Trophoblast cell (in vitro differentiated cells and primary cell): ENCODE results near the gene POU3F1.

Source experiments
- DNase-seq, 2 donors: peaks; one replicate each; pipeline ENCODE4 v3.0.0-alpha.2; 2016
- H2AFZ ChIP-seq: 2 replicates; pipeline ENCODE4 v1.6.1; 2013; ENCODE audit warnings: low read length, moderate library complexity, mild to moderate bottlenecking; ENCODE audit not compliant: insufficient read depth, poor library complexity
- H2AK5ac ChIP-seq: 2 replicates; pipeline ENCODE4 v1.6.1; 2013; ENCODE audit warnings: mild to moderate bottlenecking, low read length
- H2BK120ac ChIP-seq: 2 replicates; pipeline ENCODE4 v1.6.1; 2013; ENCODE audit warnings: low read length, mild to moderate bottlenecking, moderate library complexity; ENCODE audit not compliant: insufficient read depth, poor library complexity
- H2BK12ac ChIP-seq: 2 replicates; pipeline ENCODE4 v1.6.1; 2013; ENCODE audit warnings: mild to moderate bottlenecking, low read length, moderate library complexity
- H2BK5ac ChIP-seq: 2 replicates; pipeline ENCODE4 v1.6.1; 2013; ENCODE audit warnings: low read length, low read depth, moderate library complexity, mild to moderate bottlenecking; ENCODE audit not compliant: poor library complexity
- H3K14ac ChIP-seq: 2 replicates; pipeline ENCODE4 v1.6.1; 2013; ENCODE audit warnings: mild to moderate bottlenecking, low read length
- H3K18ac ChIP-seq: 2 replicates; pipeline ENCODE4 v1.6.1; 2013; ENCODE audit warnings: mild to moderate bottlenecking, low read length
- H3K23ac ChIP-seq: 2 replicates; pipeline ENCODE4 v1.6.1; 2013; ENCODE audit warnings: low read length
- H3K27ac ChIP-seq: 2 replicates; pipeline ENCODE4 v1.5.1; 2013; ENCODE audit warnings: low read depth, mild to moderate bottlenecking, inconsistent platforms, low read length, moderate library complexity
- H3K27me3 ChIP-seq: 2 replicates; pipeline ENCODE4 v1.6.1; 2013; ENCODE audit warnings: inconsistent platforms, mild to moderate bottlenecking, low read length, moderate library complexity; ENCODE audit not compliant: insufficient read depth
- H3K36me3 ChIP-seq, 2 experiments: 1 replicate in 1 of 2; 2 replicates in 1 of 2; pipeline ENCODE4 v1.6.1; 2013; ENCODE audit warnings: low read length in 2 of 2, mild to moderate bottlenecking in 2 of 2, moderate library complexity in 1 of 2; ENCODE audit not compliant: insufficient read depth in 2 of 2, control insufficient read depth in 1 of 2
- H3K4ac ChIP-seq: 2 replicates; pipeline ENCODE4 v1.6.1; 2013; ENCODE audit warnings: low read depth, mild to moderate bottlenecking, low read length, moderate library complexity
- H3K4me1 ChIP-seq, 2 experiments: 1 replicate in 1 of 2; 2 replicates in 1 of 2; pipeline ENCODE4 v1.6.1; 2013; ENCODE audit warnings: low read length in 2 of 2, mild to moderate bottlenecking in 2 of 2, moderate library complexity in 1 of 2; ENCODE audit not compliant: insufficient read depth in 2 of 2, control insufficient read depth in 1 of 2
- H3K4me2 ChIP-seq: 2 replicates; pipeline ENCODE4 v1.6.1; 2013; ENCODE audit warnings: inconsistent platforms, mild to moderate bottlenecking, low read length, moderate library complexity
- H3K4me3 ChIP-seq: 2 replicates; pipeline ENCODE4 v1.5.1; 2013; ENCODE audit warnings: mild to moderate bottlenecking, low read depth, low read length, inconsistent platforms
- H3K79me1 ChIP-seq: one replicate; pipeline ENCODE4 v1.6.1; 2013; ENCODE audit warnings: low read length
- H3K79me2 ChIP-seq: 2 replicates; pipeline ENCODE4 v1.6.1; 2013; ENCODE audit warnings: low read length, mild to moderate bottlenecking; ENCODE audit not compliant: control insufficient read depth, insufficient read depth, poor library complexity
- H3K9ac ChIP-seq: 2 replicates; pipeline ENCODE4 v1.6.1; 2013; ENCODE audit warnings: mild to moderate bottlenecking, low read length
- H3K9me3 ChIP-seq: 2 replicates; pipeline ENCODE4 v1.6.1; 2013; ENCODE audit warnings: low read depth, mild to moderate bottlenecking, control low read depth, inconsistent platforms, low read length; ENCODE audit not compliant: insufficient read depth
- H4K12ac ChIP-seq: 2 replicates; pipeline ENCODE4 v1.6.1; 2013; ENCODE audit warnings: low read depth, mild to moderate bottlenecking, low read length, moderate library complexity
- H4K8ac ChIP-seq: 2 replicates; pipeline ENCODE4 v1.6.1; 2013; ENCODE audit warnings: low read depth, mild to moderate bottlenecking, low read length, moderate library complexity
- H4K91ac ChIP-seq: one replicate; pipeline ENCODE4 v1.6.1; 2013; ENCODE audit warnings: low read depth, mild to moderate bottlenecking, low read length, moderate library complexity
- WGBS: extraction: QIAGEN DNeasy Blood & Tissue Kit; methylation state at CpG from one replicate; pipeline ENCODE4 v1.1.7; 2013; ENCODE audit warnings: missing lambda C conversion rate; ENCODE audit not compliant: insufficient read length, insufficient coverage; ENCODE audit errors: extremely low coverage; 5-methylcytosine and 5-hydroxymethylcytosine counted together

The POU3F1 gene

DNA sequence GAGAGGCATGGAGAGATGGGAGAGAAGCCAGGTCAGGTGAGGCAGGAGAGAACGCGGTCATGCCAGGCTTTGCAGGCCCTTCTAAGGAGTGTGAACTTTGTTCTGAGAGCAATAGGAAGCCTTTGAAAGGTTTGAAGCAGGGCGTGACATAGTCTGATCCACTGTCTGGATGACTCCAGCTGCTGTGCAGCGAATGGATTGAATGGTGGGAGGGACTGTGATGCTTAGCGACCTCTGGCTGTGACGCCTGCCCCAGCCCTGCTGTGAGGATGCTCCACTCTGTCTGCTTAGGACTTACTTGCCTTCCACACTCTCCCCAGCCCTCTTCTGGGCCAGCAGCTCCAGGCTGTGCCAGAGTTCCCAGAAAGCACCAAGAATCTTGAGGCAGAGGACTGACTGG is 41.8 kb upstream of the POU3F1 start:
- no peak overlapping the region for H2BK5ac ChIP-seq
- no peaks in the 10 kb centered on the region for H3K9me3 ChIP-seq
- no peaks in the 10 kb centered on the region for H3K79me2 ChIP-seq
- DNase-seq: no peak
- H3K18ac ChIP-seq: no peak overlapping the region
- no peak overlapping the region for H4K8ac ChIP-seq
- H3K23ac ChIP-seq: no peak overlapping the region
- no peak overlapping the region for H3K14ac ChIP-seq
- H3K4ac ChIP-seq: no peak overlapping the region
- no peaks in the 10 kb centered on the region for H3K4me1 ChIP-seq
- H2AFZ ChIP-seq: no peak overlapping the region
- no peak overlapping the region for H4K12ac ChIP-seq
- H3K4me2 ChIP-seq: no peak overlapping the region
- H2AK5ac ChIP-seq: no peak overlapping the region
- H2BK120ac ChIP-seq: no peak overlapping the region
- no peak overlapping the region for H3K9ac ChIP-seq
- no CpG with 5 or more reads among the region's 6 CpGs for WGBS
- no peak overlapping the region for H4K91ac ChIP-seq
- H3K79me1 ChIP-seq: no peaks in the 10 kb centered on the region
- no peaks in the 10 kb centered on the region for H3K36me3 ChIP-seq
- no peak overlapping the region for H2BK12ac ChIP-seq
- no peak overlapping the region for H3K27ac ChIP-seq
- H3K27me3 ChIP-seq: no peaks in the 10 kb centered on the region
- H3K4me3 ChIP-seq: no peak overlapping the region

GRCh38 chr1:38087676-38088075 is 41.1 kb upstream of the POU3F1 start:
- H3K9ac ChIP-seq: no peak overlapping the region
- no peak overlapping the region for H3K23ac ChIP-seq
- H4K8ac ChIP-seq: no peak overlapping the region
- no peak overlapping the region for H3K4ac ChIP-seq
- H3K27ac ChIP-seq: no peak overlapping the region
- H3K14ac ChIP-seq: no peak overlapping the region
- H2BK120ac ChIP-seq: no peak overlapping the region
- no peak overlapping the region for H2AK5ac ChIP-seq
- H2BK5ac ChIP-seq: no peak overlapping the region
- no peaks in the 10 kb centered on the region for H3K79me2 ChIP-seq
- H4K91ac ChIP-seq: no peak overlapping the region
- no peak overlapping the region for H2BK12ac ChIP-seq
- no peak for DNase-seq
- H4K12ac ChIP-seq: no peak overlapping the region
- no peaks in the 10 kb centered on the region for H3K27me3 ChIP-seq
- H3K36me3 ChIP-seq: no peaks in the 10 kb centered on the region
- no peaks in the 10 kb centered on the region for H3K79me1 ChIP-seq
- no CpG with 5 or more reads among the region's 9 CpGs for WGBS
- no peak overlapping the region for H3K18ac ChIP-seq
- H3K4me2 ChIP-seq: no peak overlapping the region
- H2AFZ ChIP-seq: no peak overlapping the region
- no peaks in the 10 kb centered on the region for H3K9me3 ChIP-seq
- H3K4me1 ChIP-seq: no peaks in the 10 kb centered on the region
- no peak overlapping the region for H3K4me3 ChIP-seq

DNA sequence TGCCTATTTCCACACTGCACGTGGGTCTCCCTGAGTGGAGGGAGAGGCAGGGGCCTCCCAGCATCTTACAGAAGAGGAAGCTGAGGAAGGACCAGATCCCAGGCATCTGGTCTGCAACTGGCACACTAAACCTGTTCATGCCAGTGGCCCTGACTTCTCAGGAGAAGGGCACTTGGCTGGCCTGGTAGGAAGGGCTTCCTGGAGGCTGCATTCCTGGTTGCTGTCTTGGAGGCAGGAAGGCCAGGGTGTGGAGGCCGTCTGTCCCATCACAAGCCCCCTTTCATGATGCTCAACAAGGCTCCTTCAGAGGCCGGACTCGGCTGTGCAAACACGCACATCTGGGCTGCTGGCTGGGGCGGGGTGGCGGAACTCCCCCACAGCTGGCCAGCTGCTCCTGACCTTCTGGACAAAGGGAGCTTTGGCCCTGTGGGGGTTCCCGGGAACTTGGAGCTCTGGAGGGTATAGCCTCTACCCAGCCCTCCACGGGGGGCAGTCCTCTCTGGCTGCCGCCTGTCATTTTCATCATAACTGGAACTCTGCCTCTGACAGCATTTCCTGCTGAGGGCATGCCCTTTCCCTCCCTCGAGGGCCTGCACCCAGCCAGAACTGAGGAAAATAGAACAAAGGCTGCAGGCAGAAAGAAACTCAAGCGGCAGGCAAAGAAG is 39.2 kb upstream of the POU3F1 start:
- H2BK5ac ChIP-seq: no peak overlapping the region
- no peak overlapping the region for H3K18ac ChIP-seq
- H3K9ac ChIP-seq: no peak overlapping the region
- H2AK5ac ChIP-seq: no peak overlapping the region
- no peak overlapping the region for H3K4me2 ChIP-seq
- no peaks in the 10 kb centered on the region for H3K79me1 ChIP-seq
- no peaks in the 10 kb centered on the region for H3K79me2 ChIP-seq
- no peak overlapping the region for H2BK12ac ChIP-seq
- H3K4ac ChIP-seq: no peak overlapping the region
- H3K9me3 ChIP-seq: no peaks in the 10 kb centered on the region
- WGBS: no CpG with 5 or more reads among the region's 12 CpGs
- H4K8ac ChIP-seq: no peak overlapping the region
- no peaks in the 10 kb centered on the region for H3K27me3 ChIP-seq
- no peak overlapping the region for H3K27ac ChIP-seq
- H2AFZ ChIP-seq: no peak overlapping the region
- H3K4me3 ChIP-seq: no peak overlapping the region
- no peaks in the 10 kb centered on the region for H3K4me1 ChIP-seq
- H4K12ac ChIP-seq: no peak overlapping the region
- DNase-seq: no peak
- no peak overlapping the region for H4K91ac ChIP-seq
- H3K14ac ChIP-seq: no peak overlapping the region
- no peaks in the 10 kb centered on the region for H3K36me3 ChIP-seq
- no peak overlapping the region for H3K23ac ChIP-seq
- no peak overlapping the region for H2BK120ac ChIP-seq

DNA sequence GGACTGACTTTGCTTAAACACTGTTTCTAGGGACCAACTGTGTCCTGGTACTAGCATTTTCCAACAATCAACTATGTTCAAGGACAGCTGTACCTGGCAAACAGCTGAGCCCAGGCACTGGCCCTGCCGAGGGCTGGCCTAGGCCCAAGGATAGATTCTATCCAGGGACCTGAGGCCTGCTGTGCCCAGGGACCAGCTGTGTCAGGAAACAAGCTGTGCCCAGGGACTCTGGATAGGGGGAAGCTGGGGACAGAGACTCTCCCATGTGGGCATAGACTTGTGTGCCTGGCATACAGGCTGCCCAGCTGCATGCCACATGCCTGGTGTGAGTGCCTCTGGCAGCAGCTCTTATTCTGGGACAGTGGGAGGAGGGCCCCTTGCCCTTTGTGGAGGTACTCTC is 38.1 kb upstream of the POU3F1 start:
- Histone ChIP-seq H3K4me1 (no peaks in the 10 kb centered on the region), H3K4ac (no peak overlapping the region), H3K36me3 (no peaks in the 10 kb centered on the region), H3K27me3 (no peaks in the 10 kb centered on the region), H3K9ac (no peak overlapping the region), H2BK120ac (no peak overlapping the region), H3K4me3 (no peak overlapping the region), H3K18ac (no peak overlapping the region), H3K27ac (no peak overlapping the region), H4K91ac (no peak overlapping the region), H3K4me2 (no peak overlapping the region), H2BK5ac (no peak overlapping the region), H2BK12ac (no peak overlapping the region), H2AK5ac (no peak overlapping the region), H3K14ac (no peak overlapping the region), H4K8ac (no peak overlapping the region), H3K9me3 (no peaks in the 10 kb centered on the region), H3K23ac (no peak overlapping the region), H2AFZ (no peak overlapping the region), H3K79me1 (no peaks in the 10 kb centered on the region), H4K12ac (no peak overlapping the region), H3K79me2 (no peaks in the 10 kb centered on the region)
- no CpG with 5 or more reads among the region's 1 CpG for WGBS
- DNase-seq: no peak
